HepG2 (cell line): ENCODE results near the gene ZNF804A. TPM values are rescaled to one million over a fixed set of nuclear protein-coding genes. Genes with fewer than 3 reads are reported as not detected.

Experiments used
- CENPBD1 ChIP-seq: sonication (generic); formaldehyde crosslinking; IDR thresholded peaks from 2 replicates; pipeline ENCODE4 v1.8.0; 2022; ENCODE audit warnings: missing genetic modification reagents, low read depth, mild to moderate bottlenecking, borderline replicate concordance
- GRHL1 ChIP-seq: sonication (generic); formaldehyde crosslinking; conservative IDR thresholded peaks from 2 replicates; pipeline ENCODE4 v1.8.0; 2022; ENCODE audit warnings: missing genetic modification reagents
- NR2C2 ChIP-seq: sonication (generic); formaldehyde crosslinking; IDR thresholded peaks from 2 replicates; pipeline ENCODE4 v1.4.0; 2020; ENCODE audit warnings: missing genetic modification reagents, mild to moderate bottlenecking, moderate library complexity, borderline replicate concordance
- SMAD3 ChIP-seq: sonication (generic); formaldehyde crosslinking; IDR thresholded peaks from 2 replicates; pipeline ENCODE4 v1.4.0; 2020; ENCODE audit warnings: missing genetic modification reagents
- TCF7L2 ChIP-seq: IDR thresholded peaks from 2 replicates; pipeline ENCODE4 v1.6.1; 2011; ENCODE audit warnings: mild to moderate bottlenecking, low read depth, low read length, moderate library complexity
- THRA ChIP-seq: sonication (generic); formaldehyde crosslinking; IDR thresholded peaks from 2 replicates; pipeline ENCODE4 v1.4.0; 2020; ENCODE audit warnings: missing genetic modification reagents, borderline replicate concordance
- ZNF296 ChIP-seq: sonication (generic); formaldehyde crosslinking; conservative IDR thresholded peaks from 2 replicates; pipeline ENCODE4 v1.5.0; 2020; ENCODE audit warnings: mild to moderate bottlenecking, missing genetic modification reagents
- ZNF431 ChIP-seq: sonication (generic); formaldehyde crosslinking; IDR thresholded peaks from 2 replicates; pipeline ENCODE4 v1.9.0; 2022; ENCODE audit warnings: missing genetic modification reagents, low read depth, mild to moderate bottlenecking, borderline replicate concordance
- ZNF562 ChIP-seq: sonication (generic); formaldehyde crosslinking; IDR thresholded peaks from 2 replicates; pipeline ENCODE4 v1.8.0; 2022; ENCODE audit warnings: missing genetic modification reagents, borderline replicate concordance
- ZUFSP ChIP-seq: sonication (generic); formaldehyde crosslinking; IDR thresholded peaks from 2 replicates; pipeline ENCODE4 v1.9.0; 2021; ENCODE audit warnings: missing genetic modification reagents, mild to moderate bottlenecking, borderline replicate concordance
- polyA plus RNA-seq, 8 experiments: library from polyadenylated mRNA; depleted of rRNA in 3 of 8; stranded (reverse) in 7 of 8; unstranded in 1 of 8; fragments of >200 nt; fragmentation: Illumina TruSeq in 4 of 8; extraction: Trizol in 4 of 8; gene quantifications; 2 replicates each; pipeline versions ENCODE4 v1.2.1 to v1.2.3, GENCODE V29; 2011 to 2016; ENCODE audit warnings: low read depth in 4 of 8, missing spikeins in 1 of 8, mixed read lengths in 1 of 8; ENCODE audit not compliant: insufficient read depth in 1 of 8
- total RNA-seq, 5 experiments: library from RNA; depleted of rRNA; stranded (reverse); fragments of >200 nt; fragmentation: Illumina TruSeq; extraction: Trizol; gene quantifications; 2 replicates each; pipeline ENCODE4 v1.2.3, GENCODE V29; 2016; ENCODE audit warnings: low read depth in 1 of 5

Gene ZNF804A
- total and polyA plus RNA-seq, 2 of the 13 experiments (the other 11 are each of a cell fraction or from before 2014, with no cell fraction given): 0.07 to 0.09 TPM

- no peak for TF ChIP-seq NR2C2 (CRISPR knock-in tag)
- TF ChIP-seq ZUFSP (CRISPR knock-in tag): no peak
- no peak for TF ChIP-seq ZNF296
- TF ChIP-seq TCF7L2: no peak
- TF ChIP-seq THRA (CRISPR knock-in tag): no peak
- TF ChIP-seq SMAD3 (CRISPR knock-in tag): no peak
- TF ChIP-seq ZNF431 (CRISPR knock-in tag): no peak
- no peak for TF ChIP-seq GRHL1 (CRISPR knock-in tag)
- no peak for TF ChIP-seq ZNF562 (CRISPR knock-in tag)
- no peak for TF ChIP-seq CENPBD1 (CRISPR knock-in tag)
Observed at GRCh38 chr2:184633726-184634125, 35.4 kb downstream of the ZNF804A start (continued).
